ENCODE measurements around the gene GAK. TPM values are rescaled to one million over a fixed set of nuclear protein-coding genes. Genes with fewer than 3 reads are reported as not detected.

GAK gene
- total RNA-seq, 2 experiments from 2014 or later, result 101 to 105 TPM

DNA sequence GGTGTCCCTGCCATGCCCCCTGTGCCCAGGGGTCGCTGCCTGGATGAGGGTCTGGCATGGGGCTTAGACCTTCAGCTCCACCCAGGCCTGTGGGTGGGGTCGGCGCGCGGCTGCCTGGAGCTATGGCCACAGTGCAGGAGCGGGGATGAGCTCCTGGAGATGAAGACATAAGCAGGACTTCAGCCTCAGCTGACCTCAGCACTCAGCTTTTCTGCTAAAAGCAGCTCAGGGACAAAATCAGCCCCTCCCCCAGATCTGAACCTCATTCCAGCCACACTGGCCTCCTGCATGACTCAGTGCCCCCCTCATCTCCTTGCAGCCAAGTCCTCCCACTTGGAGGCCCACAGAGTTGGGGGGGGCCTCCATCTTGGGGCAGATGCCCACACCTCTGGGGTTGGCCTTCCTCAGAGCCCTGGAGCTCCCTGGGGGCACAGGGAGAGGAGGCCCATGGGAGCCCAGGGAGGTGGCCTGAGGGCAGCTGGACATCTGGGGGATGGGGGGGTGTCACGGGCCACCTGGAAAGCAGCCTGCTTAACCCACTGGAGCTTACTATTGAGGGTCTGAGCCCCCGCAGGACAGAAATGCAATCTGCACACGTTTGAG lies 86.8 kb downstream of the GAK start:
- ChIA-PET POLR2A (no interaction called here), CTCF (interaction anchor here (1.3 kb wide), 1 partner anchor 142 kb away, joined by 4 read pairs; the partner anchor contains the start of gene IDUA)

DNA sequence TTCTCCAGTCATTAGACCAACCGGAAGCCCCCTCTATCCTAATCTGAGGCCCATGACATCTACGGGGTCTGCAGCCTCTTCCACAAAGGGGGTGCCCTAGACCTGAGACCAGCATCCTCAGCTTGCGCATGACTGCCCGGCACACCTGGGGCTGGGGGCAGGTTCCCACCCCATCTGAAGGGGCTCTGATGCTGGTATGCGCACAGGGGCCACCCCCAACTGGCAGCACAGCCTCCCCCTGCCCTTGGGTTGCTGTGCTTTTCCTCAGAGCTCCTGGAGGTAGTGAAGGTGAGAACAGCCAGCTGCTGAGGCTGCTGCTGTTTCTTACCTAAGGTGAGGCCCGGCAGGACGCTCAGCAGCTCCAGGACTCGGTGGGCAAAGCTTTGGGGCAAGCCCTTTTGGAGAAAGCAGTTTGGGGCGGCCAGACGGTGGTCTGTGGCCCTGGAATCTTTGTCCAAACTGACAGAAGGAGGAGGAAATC lies 87.3 kb downstream of the GAK start:
- ChIA-PET POLR2A (no interaction called here), CTCF (interaction anchor here (1.3 kb wide), 1 partner anchor 142 kb away, joined by 4 read pairs; the partner anchor contains the start of gene IDUA)

DNA sequence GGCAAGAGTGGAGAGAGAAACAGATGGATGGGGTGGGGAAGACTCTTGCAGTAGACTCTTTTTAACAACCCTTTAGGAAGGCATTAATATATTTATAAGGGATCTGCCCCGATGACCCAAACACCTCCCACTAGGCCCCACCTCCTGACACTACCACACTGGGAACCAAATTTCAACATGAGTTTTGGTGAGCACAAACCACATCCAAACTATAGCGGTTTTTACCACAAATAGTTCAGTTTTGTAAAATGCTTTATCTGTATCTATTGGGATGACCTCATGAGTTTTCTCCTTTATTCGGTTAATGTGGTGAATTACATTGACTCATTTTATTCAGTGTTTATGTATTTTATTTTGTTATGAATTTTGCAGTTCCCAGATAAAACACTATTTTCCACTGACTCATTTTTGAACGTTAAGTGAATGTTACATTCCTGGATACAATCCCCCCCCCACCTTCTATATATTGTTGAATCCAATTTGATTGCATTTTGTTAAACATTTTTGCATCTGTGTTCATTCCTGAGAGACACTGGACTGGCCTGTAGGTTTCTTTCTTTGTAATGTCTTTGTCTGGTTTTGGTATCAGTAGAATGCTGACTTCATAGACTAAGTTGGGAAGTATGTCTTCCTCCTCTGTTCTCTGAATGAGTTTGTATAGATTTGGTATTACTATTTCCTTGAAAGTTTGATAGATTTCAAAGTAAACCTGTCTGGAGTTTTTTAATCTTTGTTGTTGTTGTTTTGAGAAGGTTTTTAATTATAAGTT lies 92.3 kb downstream of the GAK start:
- ChIA-PET CTCF (no interaction called here), POLR2A (no interaction called here)

DNA sequence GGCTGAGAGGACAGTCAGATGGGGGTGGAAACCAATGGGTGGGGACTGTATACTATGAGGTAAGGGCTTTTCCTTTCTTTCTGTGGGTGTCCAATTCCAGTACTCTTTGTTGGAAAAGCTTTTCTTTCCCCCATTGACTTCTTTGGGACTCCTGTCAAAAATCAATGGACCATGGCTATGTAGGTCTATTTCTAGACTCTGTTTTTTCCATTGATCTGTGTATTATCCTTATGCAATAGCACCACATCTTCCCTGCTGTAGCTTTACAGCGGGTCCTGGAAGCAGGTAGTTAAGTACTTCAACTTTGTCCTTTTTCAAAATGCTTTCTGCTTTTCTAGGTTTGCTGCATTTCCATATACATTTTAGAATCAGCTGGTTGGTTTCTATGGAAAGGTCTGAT lies 94.3 kb downstream of the GAK start:
- ChIA-PET POLR2A (no interaction called here), CTCF (no interaction called here)

DNA sequence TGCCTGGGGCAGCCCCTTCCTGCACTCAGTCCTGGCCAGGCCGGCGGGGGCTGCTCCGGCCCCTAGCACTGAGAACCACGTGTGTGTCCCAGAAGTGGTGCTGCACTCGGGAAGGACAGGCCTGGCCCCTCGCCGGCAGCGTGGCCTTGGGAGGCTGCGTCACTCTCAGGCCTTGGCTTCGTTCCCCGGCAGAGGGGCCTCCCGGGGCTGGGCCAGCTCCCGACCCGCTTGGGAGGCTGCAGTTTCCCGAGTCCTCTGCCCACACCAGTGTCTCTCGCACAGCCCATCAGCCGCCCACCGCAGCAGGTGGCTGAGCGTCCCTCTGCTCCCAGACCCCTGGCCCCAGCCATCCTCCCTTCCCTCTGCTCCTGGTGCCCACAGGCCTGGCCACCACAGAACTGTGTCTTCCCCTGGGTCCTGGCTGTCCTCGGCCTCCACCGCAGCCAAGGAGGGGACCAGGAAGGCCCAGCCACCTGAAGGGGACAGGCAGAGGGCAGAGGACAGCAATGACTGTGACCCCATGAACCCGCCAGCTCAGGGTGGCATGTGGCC lies 95.3 kb downstream of the GAK start:
- CTCF ChIA-PET, result no interaction called here
- POLR2A ChIA-PET, result no interaction called here

DNA sequence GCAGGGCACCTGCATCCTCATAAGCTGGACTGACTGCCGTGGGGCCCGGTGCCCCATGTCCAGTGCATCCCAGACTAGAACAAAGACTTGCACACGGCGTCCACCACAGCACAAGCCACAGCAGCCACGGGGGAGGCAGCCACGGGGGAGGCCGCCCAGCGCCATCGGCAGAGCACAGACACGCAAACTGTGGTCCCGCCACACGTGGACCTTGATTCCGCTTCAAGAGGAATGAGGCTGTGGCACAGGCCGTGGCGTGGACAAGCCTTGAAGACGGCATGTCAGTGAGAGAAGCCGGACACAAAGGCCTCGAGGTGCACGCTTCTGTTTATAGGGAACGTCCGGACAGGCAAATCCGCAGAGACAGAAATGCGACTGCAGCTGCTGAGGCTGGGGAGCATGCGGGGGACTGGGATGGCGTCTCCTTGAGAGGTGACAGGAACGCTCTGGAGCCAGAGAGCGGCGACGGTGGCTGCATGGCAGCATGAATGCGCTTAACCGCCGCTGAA lies 96.1 kb downstream of the GAK start:
- ChIA-PET POLR2A (no interaction called here), CTCF (no interaction called here)

DNA sequence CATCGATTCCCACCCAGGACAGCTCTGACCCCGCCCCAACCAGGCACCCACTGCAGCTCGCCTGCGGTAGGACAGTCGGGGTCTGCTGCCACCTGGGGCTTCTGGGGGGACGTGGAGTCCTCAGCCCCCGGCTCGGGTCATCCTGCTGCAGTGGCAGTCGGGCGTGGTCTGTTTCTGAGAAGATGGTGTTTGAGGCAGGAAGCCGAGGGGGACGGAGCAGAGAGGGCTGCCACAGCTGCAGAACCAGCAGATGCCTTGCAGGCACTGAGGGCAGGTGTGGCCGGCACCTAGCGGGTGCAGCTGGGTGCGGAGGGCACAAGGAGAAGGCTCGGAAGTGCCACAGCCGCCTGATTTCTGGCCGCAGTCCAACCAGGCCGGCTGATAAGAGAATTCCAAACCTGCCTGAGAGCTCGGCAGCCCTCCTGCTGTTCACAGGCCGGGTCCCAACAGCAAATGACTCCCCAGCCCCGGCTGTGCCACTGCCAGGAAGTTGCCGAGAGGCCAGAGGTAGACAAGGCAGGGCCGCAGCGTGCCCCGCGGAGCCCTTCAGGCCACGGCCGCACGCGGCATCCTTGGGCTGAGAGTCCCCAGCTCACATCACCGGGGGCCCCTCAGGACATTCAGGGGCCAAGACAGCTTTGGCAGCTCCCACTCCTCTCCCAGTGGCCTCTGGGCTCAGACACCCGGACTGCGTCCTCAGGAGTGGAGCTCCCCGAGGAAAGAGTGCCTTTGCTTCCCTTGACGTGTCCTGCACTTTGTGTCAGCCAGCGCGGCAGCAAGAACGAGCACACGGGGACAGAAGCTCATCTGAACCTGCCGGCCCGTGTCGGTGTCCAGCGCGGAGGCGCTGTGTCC lies 96.7 kb downstream of the GAK start:
- CTCF ChIA-PET, result interaction anchor here (0.6 to 0.9 kb wide), 2 partner anchors 15 to 27 kb away, joined by 3 to 4 read pairs; no protein-coding TSS in a partner anchor

DNA sequence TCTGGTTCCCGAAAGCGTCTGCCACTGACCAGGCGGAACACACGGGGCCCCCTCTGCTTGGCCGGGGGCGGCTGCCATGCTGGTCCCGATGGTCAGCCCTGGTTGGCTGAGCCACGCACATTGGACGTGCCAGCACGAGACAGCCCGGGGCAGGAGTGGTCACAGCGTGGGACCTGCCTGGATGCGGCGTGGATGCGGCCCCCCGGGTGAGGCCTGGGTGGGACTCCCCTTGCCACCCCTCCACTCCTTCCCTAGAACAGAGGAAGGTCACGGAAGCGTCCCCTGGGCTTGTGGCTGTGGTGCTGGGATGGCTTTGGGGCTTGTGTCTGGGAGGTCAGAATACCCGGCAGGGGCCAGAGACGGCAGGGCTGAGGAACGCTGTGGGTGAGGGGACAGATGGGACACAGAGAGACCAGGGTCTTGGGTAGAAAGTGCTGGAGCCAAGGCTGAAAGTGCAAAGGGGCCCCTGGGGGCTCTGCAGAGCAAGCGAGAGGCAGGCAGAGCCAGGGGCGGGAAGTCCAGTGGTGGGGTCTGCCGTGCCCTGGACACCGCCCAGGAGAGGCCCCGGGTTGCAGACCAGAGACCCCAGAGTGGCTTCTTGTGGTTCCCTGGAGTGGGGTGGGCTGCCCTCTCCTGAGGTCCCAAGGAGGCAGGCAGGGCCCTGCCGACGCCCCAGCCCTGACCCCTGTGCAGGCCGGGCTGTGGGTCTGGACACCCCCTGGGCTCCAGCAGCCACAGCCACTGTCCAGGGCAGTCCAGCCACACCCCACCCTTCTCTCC lies 97.6 kb downstream of the GAK start:
- POLR2A ChIA-PET, result no interaction called here
- CTCF ChIA-PET, result interaction anchor here (0.9 kb wide), 1 partner anchor 15 kb away, joined by 4 read pairs; no protein-coding TSS in a partner anchor

More for the DNA sequence above, 96.7 kb downstream of the GAK start:
- POLR2A ChIA-PET, result no interaction called here

DNA sequence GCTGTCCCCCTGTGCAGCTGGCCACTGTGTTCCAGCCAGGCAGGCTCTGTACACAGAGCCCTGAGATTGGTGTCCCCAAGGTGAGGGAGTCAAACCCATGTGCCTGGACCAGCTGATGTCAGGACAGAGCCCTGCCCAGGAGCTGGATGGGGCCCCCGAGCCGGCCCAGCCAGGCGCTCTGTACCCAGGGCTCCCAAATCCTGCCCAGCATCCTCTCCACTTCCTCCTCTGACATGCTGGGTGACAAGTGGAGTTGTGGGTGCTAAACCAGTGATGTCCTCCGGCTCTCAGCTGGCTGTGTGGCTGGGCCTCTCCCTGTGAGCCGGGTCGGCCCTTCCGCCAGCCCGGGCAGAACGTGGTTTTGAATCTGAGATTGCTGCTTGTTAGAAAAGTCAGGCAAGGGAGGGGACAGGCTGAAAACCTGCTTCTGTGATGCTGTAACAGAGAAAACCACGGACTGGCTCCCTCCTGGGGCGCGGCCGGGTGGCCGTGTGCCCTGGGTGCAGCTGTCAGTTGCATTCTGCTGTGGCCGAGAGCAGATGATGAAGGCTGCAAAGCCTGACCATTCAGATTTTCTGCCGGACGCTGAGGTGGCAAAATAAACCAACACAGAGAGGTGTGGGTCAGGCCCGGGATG lies 98.3 kb downstream of the GAK start:
- ChIA-PET POLR2A (no interaction called here), CTCF (no interaction called here)

DNA sequence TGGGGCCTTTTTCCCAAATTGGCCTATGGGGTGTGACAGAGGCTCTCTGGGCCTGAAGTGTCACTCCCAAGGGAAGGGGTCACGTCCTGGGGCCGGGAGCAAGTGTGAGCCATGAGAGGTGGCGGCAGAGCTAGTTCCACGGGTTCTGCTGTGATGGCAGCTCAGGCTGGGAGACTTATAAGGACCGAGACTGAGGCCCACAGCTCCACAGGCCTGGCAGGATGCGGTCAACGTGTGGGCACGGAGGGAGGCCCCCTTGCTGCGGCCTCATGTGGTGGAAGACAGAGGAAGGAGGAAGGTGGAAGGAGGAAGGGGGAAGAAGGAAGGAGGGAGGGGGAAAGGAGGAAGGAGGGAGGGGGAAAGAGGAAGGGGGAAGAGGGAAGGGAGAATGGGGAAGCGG lies 99.0 kb downstream of the GAK start:
- ChIA-PET CTCF (no interaction called here), POLR2A (interaction anchor here (0.5 kb wide), 1 partner anchor 59 kb away, joined by 4 read pairs; no protein-coding TSS in a partner anchor)

DNA sequence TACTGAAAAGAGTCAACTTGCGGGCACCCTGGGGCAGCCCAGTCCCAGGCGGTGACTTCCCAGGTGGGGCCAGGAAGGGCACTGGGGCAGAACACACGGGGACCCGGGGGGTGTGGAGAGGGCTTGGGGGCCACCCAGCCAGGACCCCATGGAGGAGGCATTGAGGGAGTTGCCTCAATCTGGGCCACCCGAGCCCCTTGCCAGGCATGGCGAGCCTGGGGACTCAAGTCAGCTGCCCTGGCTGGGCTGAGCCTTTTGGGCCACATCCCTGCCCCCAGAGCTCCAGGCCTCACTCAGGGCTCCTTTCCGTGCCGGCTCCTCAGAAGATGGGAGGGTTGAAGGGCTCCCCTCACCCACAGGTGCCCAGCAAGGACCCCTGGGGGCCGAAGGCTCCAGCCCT lies 99.6 kb downstream of the GAK start:
- ChIA-PET POLR2A (no interaction called here), CTCF (no interaction called here)

DNA sequence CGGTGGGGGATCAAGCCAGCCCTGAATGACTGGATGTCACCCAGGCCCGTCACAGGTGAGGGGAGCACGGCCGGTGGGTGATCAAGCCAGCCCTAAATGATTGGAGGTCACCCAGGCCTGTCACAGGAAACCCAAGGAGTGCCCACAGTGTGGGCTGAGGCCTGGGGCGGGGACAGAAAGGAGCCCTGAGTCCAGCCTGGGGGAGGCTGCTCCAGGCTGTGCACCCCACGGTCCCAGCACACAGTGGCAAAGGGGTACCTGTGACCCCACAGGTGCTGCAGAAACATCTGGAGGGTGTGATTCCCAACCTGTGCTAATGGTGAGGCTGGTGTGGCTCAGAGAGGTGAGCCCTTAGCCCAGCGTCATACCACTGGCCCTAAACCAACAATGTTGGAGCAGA lies 100.0 kb downstream of the GAK start:
- CTCF ChIA-PET, result no interaction called here

DNA sequence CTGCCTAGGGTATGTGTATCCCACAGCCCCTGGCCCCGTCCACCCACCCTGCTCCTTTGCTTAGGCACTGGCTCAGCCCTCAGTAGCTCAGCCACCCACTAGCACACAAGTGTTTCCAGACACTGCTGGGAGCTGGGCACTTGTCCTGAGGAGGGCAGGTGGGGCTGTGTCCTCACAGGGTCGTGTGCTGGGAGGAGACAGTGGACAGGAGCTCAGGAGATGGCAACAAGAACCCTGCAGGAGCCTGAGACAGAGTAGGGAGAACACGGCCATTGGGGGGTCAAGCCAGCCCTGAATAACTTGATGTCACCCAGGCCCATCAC lies 100.7 kb downstream of the GAK start:
- POLR2A ChIA-PET, result no interaction called here
- CTCF ChIA-PET, result no interaction called here

More for the DNA sequence above, 100.0 kb downstream of the GAK start:
- POLR2A ChIA-PET, result no interaction called here

DNA sequence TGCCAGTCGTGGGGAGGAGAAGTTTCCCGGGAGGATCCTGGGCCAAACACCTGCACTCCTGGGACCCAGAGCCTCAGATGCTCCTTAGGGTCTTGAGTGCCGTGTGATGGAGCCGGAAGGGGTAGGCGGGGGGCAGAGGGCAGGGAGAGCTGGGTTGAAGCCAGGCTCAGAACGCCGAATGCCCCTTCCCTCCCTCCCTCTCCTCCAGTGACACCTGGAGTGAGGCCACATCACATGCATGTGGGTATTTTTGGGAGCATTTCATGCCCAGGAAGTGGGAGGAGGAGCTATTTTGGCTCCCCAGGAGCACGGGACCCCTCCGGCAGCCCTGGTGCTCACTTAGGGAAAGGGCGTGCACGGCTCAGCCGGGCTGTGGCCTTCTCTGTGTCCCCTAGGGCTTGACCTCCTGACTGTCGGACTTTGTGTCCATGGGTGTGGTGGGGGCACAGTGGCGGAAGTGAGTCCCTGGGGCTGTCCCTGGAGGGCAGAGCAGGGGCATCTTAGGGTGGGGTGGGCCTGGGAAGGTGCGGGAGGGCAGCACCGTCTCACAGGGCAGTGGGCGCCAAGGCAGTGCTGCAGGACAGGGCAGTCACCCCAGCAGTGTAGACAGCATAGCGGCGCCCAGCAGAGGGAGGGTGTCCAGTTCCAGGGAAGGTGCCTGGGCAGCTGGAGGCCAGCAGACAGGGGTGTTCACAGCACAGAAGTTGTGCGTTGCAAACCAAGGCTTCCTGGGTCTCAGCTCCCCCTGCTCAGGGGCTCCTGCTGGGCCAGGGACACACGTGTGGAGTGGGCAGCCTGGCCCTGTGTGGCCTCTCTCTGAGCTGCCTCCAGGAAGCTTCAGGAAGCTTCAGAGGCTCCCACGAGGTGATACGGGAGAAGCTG lies 101.3 kb downstream of the GAK start:
- ChIA-PET POLR2A (no interaction called here), CTCF (no interaction called here)

DNA sequence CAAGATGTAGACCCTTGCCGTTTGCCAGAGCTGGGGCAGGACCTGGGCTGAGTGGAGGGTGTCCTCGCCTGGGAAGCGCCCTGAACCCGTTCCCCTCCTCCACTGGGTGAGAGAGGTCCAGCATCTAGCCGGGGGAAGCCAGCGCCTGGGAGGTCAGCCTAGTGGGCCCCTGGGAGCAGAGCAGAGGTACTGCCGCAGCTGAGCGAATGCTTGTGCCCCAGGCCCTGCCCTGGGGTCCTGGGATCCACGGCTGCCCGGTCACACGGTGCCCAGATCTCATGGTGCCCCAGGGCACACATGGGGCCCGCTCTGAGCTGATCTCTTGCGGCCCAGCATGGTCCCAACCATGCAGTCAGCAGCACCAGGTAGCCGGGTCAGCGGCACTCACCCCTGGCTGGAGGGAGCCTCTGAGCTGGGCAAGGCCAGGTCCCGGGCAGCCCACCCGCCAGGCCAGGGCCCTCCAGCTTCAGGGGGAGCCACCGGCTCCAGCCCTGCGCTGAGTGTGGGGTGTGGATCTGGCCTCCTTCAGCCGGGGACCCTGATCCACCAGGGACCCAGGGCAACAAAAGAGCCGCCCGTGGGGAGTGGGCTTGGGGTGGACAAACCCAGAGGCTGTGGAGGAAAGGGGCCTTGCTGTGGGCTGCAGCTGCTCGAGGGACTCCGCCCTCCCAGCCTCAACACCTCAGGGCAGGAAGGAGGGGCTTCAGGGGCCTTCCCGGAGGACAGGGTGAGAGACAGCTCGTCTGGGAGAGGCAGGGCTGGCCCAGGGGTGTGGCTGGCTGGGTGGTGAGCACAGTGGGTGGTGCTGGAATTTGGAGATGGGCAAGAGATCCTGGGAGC lies 102.1 kb downstream of the GAK start:
- ChIA-PET CTCF (no interaction called here), POLR2A (interaction anchor here (0.8 kb wide), 1 partner anchor 102 kb away, joined by 3 read pairs; the partner anchor contains the start of genes GAK and TMEM175)

DNA sequence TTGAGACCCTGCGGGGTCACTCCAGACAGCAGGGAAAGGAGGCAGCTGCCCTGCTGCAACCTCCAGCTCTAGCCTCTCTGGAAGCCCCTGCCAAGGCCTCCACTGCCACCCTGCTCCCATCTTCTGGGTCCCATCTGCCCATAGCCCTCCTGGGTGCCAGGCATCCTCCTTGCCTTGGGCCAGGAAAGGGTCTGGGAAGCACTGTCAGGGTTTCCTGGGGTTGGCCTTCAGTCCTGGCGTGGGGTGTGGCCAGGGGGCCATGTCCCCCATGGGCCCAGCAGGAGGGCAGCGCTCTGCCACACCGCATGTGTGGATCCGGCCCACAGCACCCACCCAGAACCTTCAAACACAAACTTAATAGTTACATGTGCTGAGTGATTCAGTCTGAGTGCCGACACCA lies 102.8 kb downstream of the GAK start:
- POLR2A ChIA-PET, result interaction anchor here (0.8 kb wide), 1 partner anchor 103 kb away, joined by 3 read pairs; the partner anchor contains the start of genes GAK and TMEM175
- CTCF ChIA-PET, result no interaction called here

Data from activated CD8-positive, alpha-beta memory T cell treated with anti-CD3 and anti-CD28 coated beads for 36 hours (primary cell).